ENCODE results near the gene LENG1. TPM values are rescaled to one million over a fixed set of nuclear protein-coding genes. Genes with fewer than 3 reads are reported as not detected.

The LENG1 gene
- total and polyA plus RNA-seq, 9 of the 15 experiments (the other 6 are each of a cell fraction or from before 2014, with no cell fraction given) = 0.30 to 10.5 (median 4.7) TPM

GRCh38 chr19:54191011-54191810 lies 31.7 kb upstream of the LENG1 start, which contains the start of gene TSEN34 (continued):
- TF ChIP-seq MTA3 (IDR thresholded peaks at IDR 0.05; ENCODE audit: borderline replicate concordance) (peak; percentile 74), BHLHE40 (IDR thresholded peaks at IDR 0.05; ENCODE audit: low read length) (0 out of 2 replicates have a peak, but pooled peaks have one; percentile 2), HDAC1 (IDR thresholded peaks at IDR 0.05) (peak in 1 of 2 experiments; percentile 80; a peak in 2 of 4 replicates), ATF7 (IDR thresholded peaks at IDR 0.05) (peak; percentile 79), ZBTB43 (CRISPR knock-in tag; IDR thresholded peaks at IDR 0.05) (no peak), ATF1 (CRISPR knock-in tag; IDR thresholded peaks at IDR 0.05) (no peak), ATF1 (tag; IDR thresholded peaks at IDR 0.05) (no peak), ELF1 (tag; IDR thresholded peaks at IDR 0.05) (peak; percentile 14; the same call in 1 of the 2 replicates), TCF15 (CRISPR knock-in tag; IDR thresholded peaks at IDR 0.05) (no peak), HNRNPUL1 (IDR thresholded peaks at IDR 0.05; ENCODE audit: low read length) (no peak), CREM (IDR thresholded peaks at IDR 0.05; ENCODE audit: low read depth) (no peak), E2F5 (CRISPR knock-in tag; IDR thresholded peaks at IDR 0.05) (0 out of 2 replicates have a peak, but pooled peaks have one; percentile 23), ETV6 (IDR thresholded peaks at IDR 0.05; ENCODE audit: borderline replicate concordance in 1 of 2, low read depth in 2 of 2, low read length in 1 of 2) (no peak), ETV6 (CRISPR knock-in tag; IDR thresholded peaks at IDR 0.05; ENCODE audit: borderline replicate concordance) (no peak), ETS1 (conservative IDR thresholded peaks at IDR 0.05; ENCODE audit: control insufficient read depth, low read depth, low read length) (peak; percentile 48; the same call in 1 of the 2 replicates), ZNF75A (CRISPR knock-in tag; IDR thresholded peaks at IDR 0.05) (peak; percentile 52; the same call in 1 of the 2 replicates), HMGN3 (IDR thresholded peaks at IDR 0.05; ENCODE audit: borderline replicate concordance, extremely low read depth, insufficient read length, low read depth, low read length) (peak; percentile 88), FUS (optimal IDR thresholded peaks at IDR 0.05; ENCODE audit: low read depth, low read length) (peak; percentile 76), ZFP91 (CRISPR knock-in tag; IDR thresholded peaks at IDR 0.05) (0 out of 2 replicates have a peak, but pooled peaks have one; percentile 33), ZNF589 (CRISPR knock-in tag; IDR thresholded peaks at IDR 0.05; ENCODE audit: low read depth) (no peak)
- TF ChIP-seq, protein P1, sequence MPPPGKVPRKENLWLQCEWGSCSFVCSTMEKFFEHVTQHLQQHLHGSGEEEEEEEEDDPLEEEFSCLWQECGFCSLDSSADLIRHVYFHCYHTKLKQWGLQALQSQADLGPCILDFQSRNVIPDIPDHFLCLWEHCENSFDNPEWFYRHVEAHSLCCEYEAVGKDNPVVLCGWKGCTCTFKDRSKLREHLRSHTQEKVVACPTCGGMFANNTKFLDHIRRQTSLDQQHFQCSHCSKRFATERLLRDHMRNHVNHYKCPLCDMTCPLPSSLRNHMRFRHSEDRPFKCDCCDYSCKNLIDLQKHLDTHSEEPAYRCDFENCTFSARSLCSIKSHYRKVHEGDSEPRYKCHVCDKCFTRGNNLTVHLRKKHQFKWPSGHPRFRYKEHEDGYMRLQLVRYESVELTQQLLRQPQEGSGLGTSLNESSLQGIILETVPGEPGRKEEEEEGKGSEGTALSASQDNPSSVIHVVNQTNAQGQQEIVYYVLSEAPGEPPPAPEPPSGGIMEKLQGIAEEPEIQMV (tag; conservative IDR thresholded peaks at IDR 0.05; ENCODE audit: low read depth) = peak; percentile 60; the same call in 1 of the 2 replicates

Measured in K562 (cell line).